Adrenal gland (tissue), 5 donors: ENCODE data around the gene PDS5B.

ENCODE experiments used
- CTCF ChIP-seq, 6 experiments: fragments of 450-650 bp in 4 of 6; fragments of 200-600 bp in 2 of 6; sonication (generic) in 1 of 6; IDR thresholded peaks; 1 replicate in 5 of 6; 2 replicates in 1 of 6; pipeline versions ENCODE4 v1.5.1 to v1.8.0; 2016 to 2021; ENCODE audit warnings: antibody characterized with exemption in 6 of 6, mild to moderate bottlenecking in 2 of 6, moderate library complexity in 1 of 6
- POLR2A ChIP-seq, 2 donors: fragments of 450-650 bp; IDR thresholded peaks; one replicate each; pipeline ENCODE4 v1.6.1; 2017; ENCODE audit warnings: antibody characterized with exemption in 2 of 2, mild to moderate bottlenecking in 2 of 2, moderate library complexity in 1 of 2
- donor health status: DM: no; HTN: no; CAD: no.

GRCh38 chr13:32759152-32759551 lies 172.9 kb downstream of the PDS5B start:
- TF ChIP-seq CTCF (IDR thresholded peaks at IDR 0.05) (no peak), POLR2A (IDR thresholded peaks at IDR 0.05) (no peak)
